HepG2 (cell line): ENCODE measurements around the gene TMEM59. TPM values are rescaled to one million over a fixed set of nuclear protein-coding genes. Genes with fewer than 3 reads are reported as not detected.

Experiments used
- BCL6 ChIP-seq: IDR thresholded peaks from 2 replicates; pipeline ENCODE4 v1.6.1; 2016; ENCODE audit warnings: missing genetic modification reagents, missing compliant biosample characterization
- CREB1 ChIP-seq, 2 experiments: fragments of 450-650 bp in 1 of 2; IDR thresholded peaks; 2 replicates each; pipeline ENCODE4 v1.6.1; 2016 to 2017; ENCODE audit warnings: control low read depth in 1 of 2, mild to moderate bottlenecking in 1 of 2, missing compliant biosample characterization in 1 of 2, missing genetic modification characterization in 1 of 2
- FLYWCH1 ChIP-seq: sonication (generic); formaldehyde crosslinking; IDR thresholded peaks from 2 replicates; pipeline ENCODE4 v1.8.1; 2023; ENCODE audit warnings: mild to moderate bottlenecking, missing genetic modification reagents
- FOXK1 ChIP-seq: sonication (generic); formaldehyde crosslinking; IDR thresholded peaks from 2 replicates; pipeline ENCODE4 v1.4.0; 2020; ENCODE audit warnings: low read depth, missing genetic modification reagents, borderline replicate concordance
- GTF3A ChIP-seq: sonication (generic); formaldehyde crosslinking; conservative IDR thresholded peaks from 2 replicates; pipeline ENCODE4 v1.4.0; 2020; ENCODE audit warnings: mild to moderate bottlenecking, missing genetic modification reagents
- KLF11 ChIP-seq: IDR thresholded peaks from 2 replicates; pipeline ENCODE4 v1.6.1; 2016; ENCODE audit warnings: missing compliant biosample characterization
- MATR3 ChIP-seq: sonication (generic); formaldehyde crosslinking; IDR thresholded peaks from 2 replicates; pipeline ENCODE4 v1.4.0; 2020; ENCODE audit warnings: missing genetic modification reagents
- MXD4 ChIP-seq: IDR thresholded peaks from 2 replicates; pipeline ENCODE4 v1.6.1; 2016; ENCODE audit warnings: mild to moderate bottlenecking, missing biosample characterization, missing genetic modification reagents
- RORA ChIP-seq: sonication (generic); formaldehyde crosslinking; IDR thresholded peaks from 2 replicates; pipeline ENCODE4 v1.5.0; 2020; ENCODE audit warnings: mild to moderate bottlenecking, missing genetic modification reagents, moderate library complexity
- SIN3A ChIP-seq: IDR thresholded peaks from 2 replicates; pipeline ENCODE4 v1.6.1; 2011; ENCODE audit warnings: low read depth, mild to moderate bottlenecking, control low read depth, low read length, borderline replicate concordance
- ZBTB1 ChIP-seq: sonication (generic); formaldehyde crosslinking; IDR thresholded peaks from 2 replicates; pipeline ENCODE4 v1.4.0; 2020; ENCODE audit warnings: missing genetic modification reagents, borderline replicate concordance
- ZNF280D ChIP-seq: sonication (generic); formaldehyde crosslinking; IDR thresholded peaks from 2 replicates; pipeline ENCODE4 v1.5.1; 2020; ENCODE audit warnings: mild to moderate bottlenecking, missing genetic modification reagents
- ZNF382 ChIP-seq: sonication (generic); formaldehyde crosslinking; IDR thresholded peaks from 2 replicates; pipeline ENCODE4 v1.5.0; 2020; ENCODE audit warnings: missing genetic modification reagents, mild to moderate bottlenecking, borderline replicate concordance
- ZNF441 ChIP-seq: sonication (generic); formaldehyde crosslinking; IDR thresholded peaks from 2 replicates; pipeline ENCODE4 v1.7.0; 2021; ENCODE audit warnings: missing genetic modification reagents, borderline replicate concordance
- ZNF543 ChIP-seq: sonication (generic); formaldehyde crosslinking; IDR thresholded peaks from 2 replicates; pipeline ENCODE4 v1.4.0; 2020; ENCODE audit warnings: mild to moderate bottlenecking, missing genetic modification reagents
- ZNF639 ChIP-seq: conservative IDR thresholded peaks from 2 replicates; pipeline ENCODE4 v1.6.1; 2018; ENCODE audit warnings: missing genetic modification reagents
- ZNF652 ChIP-seq: IDR thresholded peaks from 2 replicates; pipeline ENCODE4 v1.6.1; 2016; ENCODE audit warnings: low read depth, borderline replicate concordance
- ZNF839 ChIP-seq: sonication (generic); formaldehyde crosslinking; IDR thresholded peaks from 2 replicates; pipeline ENCODE4 v1.4.0; 2020; ENCODE audit warnings: missing genetic modification reagents, mild to moderate bottlenecking, borderline replicate concordance
- polyA plus RNA-seq, 8 experiments: library from polyadenylated mRNA; depleted of rRNA in 3 of 8; stranded (reverse) in 7 of 8; unstranded in 1 of 8; fragments of >200 nt; fragmentation: Illumina TruSeq in 4 of 8; extraction: Trizol in 4 of 8; gene quantifications; 2 replicates each; pipeline versions ENCODE4 v1.2.1 to v1.2.3, GENCODE V29; 2011 to 2016; ENCODE audit warnings: low read depth in 4 of 8, missing spikeins in 1 of 8, mixed read lengths in 1 of 8; ENCODE audit not compliant: insufficient read depth in 1 of 8
- total RNA-seq, 5 experiments: library from RNA; depleted of rRNA; stranded (reverse); fragments of >200 nt; fragmentation: Illumina TruSeq; extraction: Trizol; gene quantifications; 2 replicates each; pipeline ENCODE4 v1.2.3, GENCODE V29; 2016; ENCODE audit warnings: low read depth in 1 of 5
- TF ChIP-seq, protein P1 (sequence below): sonication (generic); formaldehyde crosslinking; IDR thresholded peaks from 2 replicates; pipeline ENCODE4 v1.4.0; 2020; ENCODE audit warnings: missing genetic modification reagents, borderline replicate concordance

The TMEM59 gene
- total and polyA plus RNA-seq, 2 of the 13 experiments (the other 11 are each of a cell fraction or from before 2014, with no cell fraction given): 147 to 363 TPM

GRCh38 chr1:54052934-54053744 is at the start of gene TMEM59, which contains the start of gene TCEANC2 (continued):
- TF ChIP-seq ZNF639 (no peak), MXD4 (CRISPR knock-in tag) (0 out of 2 replicates have a peak, but pooled peaks have one; percentile 18), GTF3A (CRISPR knock-in tag) (no peak), ZNF382 (CRISPR knock-in tag) (no peak), FLYWCH1 (no peak), MATR3 (CRISPR knock-in tag) (no peak), KLF11 (peak; percentile 70; the same call in 1 of the 2 replicates), SIN3A (no peak; the same call in 1 of the 2 replicates), ZNF839 (CRISPR knock-in tag) (no peak), ZNF441 (peak; percentile 74), ZNF543 (no peak), ZBTB1 (CRISPR knock-in tag) (no peak), CREB1 (IDR thresholded peaks at IDR 0.05) (peak; percentile 59), CREB1 (CRISPR knock-in tag; IDR thresholded peaks at IDR 0.05) (peak; percentile 94), ZNF652 (CRISPR knock-in tag) (0 out of 2 replicates have a peak, but pooled peaks have one; percentile 13), BCL6 (CRISPR knock-in tag) (0 out of 2 replicates have a peak, but pooled peaks have one; percentile 6), RORA (CRISPR knock-in tag) (no peak), FOXK1 (CRISPR knock-in tag) (peak; percentile 87), ZNF280D (CRISPR knock-in tag) (peak; percentile 24; the same call in 1 of the 2 replicates)
- TF ChIP-seq, protein P1, sequence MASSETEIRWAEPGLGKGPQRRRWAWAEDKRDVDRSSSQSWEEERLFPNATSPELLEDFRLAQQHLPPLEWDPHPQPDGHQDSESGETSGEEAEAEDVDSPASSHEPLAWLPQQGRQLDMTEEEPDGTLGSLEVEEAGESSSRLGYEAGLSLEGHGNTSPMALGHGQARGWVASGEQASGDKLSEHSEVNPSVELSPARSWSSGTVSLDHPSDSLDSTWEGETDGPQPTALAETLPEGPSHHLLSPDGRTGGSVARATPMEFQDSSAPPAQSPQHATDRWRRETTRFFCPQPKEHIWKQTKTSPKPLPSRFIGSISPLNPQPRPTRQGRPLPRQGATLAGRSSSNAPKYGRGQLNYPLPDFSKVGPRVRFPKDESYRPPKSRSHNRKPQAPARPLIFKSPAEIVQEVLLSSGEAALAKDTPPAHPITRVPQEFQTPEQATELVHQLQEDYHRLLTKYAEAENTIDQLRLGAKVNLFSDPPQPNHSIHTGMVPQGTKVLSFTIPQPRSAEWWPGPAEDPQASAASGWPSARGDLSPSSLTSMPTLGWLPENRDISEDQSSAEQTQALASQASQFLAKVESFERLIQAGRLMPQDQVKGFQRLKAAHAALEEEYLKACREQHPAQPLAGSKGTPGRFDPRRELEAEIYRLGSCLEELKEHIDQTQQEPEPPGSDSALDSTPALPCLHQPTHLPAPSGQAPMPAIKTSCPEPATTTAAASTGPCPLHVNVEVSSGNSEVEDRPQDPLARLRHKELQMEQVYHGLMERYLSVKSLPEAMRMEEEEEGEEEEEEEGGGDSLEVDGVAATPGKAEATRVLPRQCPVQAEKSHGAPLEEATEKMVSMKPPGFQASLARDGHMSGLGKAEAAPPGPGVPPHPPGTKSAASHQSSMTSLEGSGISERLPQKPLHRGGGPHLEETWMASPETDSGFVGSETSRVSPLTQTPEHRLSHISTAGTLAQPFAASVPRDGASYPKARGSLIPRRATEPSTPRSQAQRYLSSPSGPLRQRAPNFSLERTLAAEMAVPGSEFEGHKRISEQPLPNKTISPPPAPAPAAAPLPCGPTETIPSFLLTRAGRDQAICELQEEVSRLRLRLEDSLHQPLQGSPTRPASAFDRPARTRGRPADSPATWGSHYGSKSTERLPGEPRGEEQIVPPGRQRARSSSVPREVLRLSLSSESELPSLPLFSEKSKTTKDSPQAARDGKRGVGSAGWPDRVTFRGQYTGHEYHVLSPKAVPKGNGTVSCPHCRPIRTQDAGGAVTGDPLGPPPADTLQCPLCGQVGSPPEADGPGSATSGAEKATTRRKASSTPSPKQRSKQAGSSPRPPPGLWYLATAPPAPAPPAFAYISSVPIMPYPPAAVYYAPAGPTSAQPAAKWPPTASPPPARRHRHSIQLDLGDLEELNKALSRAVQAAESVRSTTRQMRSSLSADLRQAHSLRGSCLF: no peak
